AG09309 (cell line): Measurements from ENCODE around the gene RSPH1.

Experiments
- DNase-seq: peaks from one replicate; pipeline ENCODE4 v3.0.0-alpha.2; 2010; ENCODE audit warnings: low read depth
- H3K4me3 ChIP-seq: 2 replicates; pipeline ENCODE4 v1.5.1; 2011; ENCODE audit warnings: mild to moderate bottlenecking, low read depth, low read length, moderate library complexity; ENCODE audit not compliant: control insufficient read depth
- TF ChIP-seq, protein P1 (sequence below): IDR thresholded peaks from 2 replicates; pipeline ENCODE4 v1.5.1; 2011; ENCODE audit warnings: mild to moderate bottlenecking, low read depth, low read length, inconsistent platforms; ENCODE audit not compliant: insufficient read depth, control insufficient read depth; ENCODE audit errors: missing control alignments

The RSPH1 gene

GRCh38 chr21:42459546-42460215 lies 36.3 kb downstream of the RSPH1 start:
- no peak for DNase-seq
- TF ChIP-seq, protein P1, sequence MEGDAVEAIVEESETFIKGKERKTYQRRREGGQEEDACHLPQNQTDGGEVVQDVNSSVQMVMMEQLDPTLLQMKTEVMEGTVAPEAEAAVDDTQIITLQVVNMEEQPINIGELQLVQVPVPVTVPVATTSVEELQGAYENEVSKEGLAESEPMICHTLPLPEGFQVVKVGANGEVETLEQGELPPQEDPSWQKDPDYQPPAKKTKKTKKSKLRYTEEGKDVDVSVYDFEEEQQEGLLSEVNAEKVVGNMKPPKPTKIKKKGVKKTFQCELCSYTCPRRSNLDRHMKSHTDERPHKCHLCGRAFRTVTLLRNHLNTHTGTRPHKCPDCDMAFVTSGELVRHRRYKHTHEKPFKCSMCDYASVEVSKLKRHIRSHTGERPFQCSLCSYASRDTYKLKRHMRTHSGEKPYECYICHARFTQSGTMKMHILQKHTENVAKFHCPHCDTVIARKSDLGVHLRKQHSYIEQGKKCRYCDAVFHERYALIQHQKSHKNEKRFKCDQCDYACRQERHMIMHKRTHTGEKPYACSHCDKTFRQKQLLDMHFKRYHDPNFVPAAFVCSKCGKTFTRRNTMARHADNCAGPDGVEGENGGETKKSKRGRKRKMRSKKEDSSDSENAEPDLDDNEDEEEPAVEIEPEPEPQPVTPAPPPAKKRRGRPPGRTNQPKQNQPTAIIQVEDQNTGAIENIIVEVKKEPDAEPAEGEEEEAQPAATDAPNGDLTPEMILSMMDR, result no peak
- H3K4me3 ChIP-seq, result no peak overlapping the region

- no peak overlapping the region for H3K4me3 ChIP-seq
- no peak for DNase-seq
- TF ChIP-seq, protein P1, result no peak
Observed at GRCh38 chr21:42459082-42459460, 37.0 kb downstream of the RSPH1 start.

GRCh38 chr21:42456457-42456856 lies 39.6 kb downstream of the RSPH1 start:
- no peak for DNase-seq
- no peak overlapping the region for H3K4me3 ChIP-seq
- TF ChIP-seq, protein P1, result no peak

DNA sequence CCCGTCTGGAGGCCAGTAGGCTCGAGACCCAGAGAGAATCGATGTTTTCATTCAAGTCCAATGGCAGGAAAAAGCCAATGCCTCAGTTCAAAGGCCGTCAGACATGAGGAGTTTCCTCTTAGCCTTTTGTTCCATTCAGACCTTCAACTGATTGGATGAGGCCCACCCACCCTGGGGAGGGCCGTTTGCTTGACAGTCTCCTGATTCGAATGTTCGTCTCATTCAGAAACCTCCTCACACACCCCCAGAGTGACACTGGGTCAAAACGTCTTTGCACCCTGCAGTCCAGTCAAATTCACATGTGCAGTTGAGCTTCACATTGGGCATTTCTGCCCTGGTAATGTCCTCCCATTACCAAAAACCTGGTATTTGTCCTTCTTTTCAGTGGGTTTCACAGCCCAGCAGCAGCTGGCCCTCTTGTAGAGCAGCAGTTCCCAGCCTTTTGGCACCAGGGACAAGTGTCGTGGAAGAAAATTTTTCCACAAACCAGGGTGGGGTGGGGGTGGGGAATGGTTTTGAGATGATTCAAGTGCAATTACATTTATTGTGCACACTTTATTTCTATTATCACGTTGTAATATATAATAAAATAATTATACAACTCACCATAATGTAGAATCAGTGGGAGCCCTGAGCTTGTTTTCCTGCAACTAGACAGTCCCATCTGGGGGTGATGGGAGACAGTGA lies 40.1 kb downstream of the RSPH1 start:
- TF ChIP-seq, protein P1, result no peak
- H3K4me3 ChIP-seq, result no peak overlapping the region
- DNase-seq, result no peak

- no peak for DNase-seq
- H3K4me3 ChIP-seq, result no peak overlapping the region
- TF ChIP-seq, protein P1, result no peak
Observed at GRCh38 chr21:42455196-42455595, 40.8 kb downstream of the RSPH1 start.

DNA sequence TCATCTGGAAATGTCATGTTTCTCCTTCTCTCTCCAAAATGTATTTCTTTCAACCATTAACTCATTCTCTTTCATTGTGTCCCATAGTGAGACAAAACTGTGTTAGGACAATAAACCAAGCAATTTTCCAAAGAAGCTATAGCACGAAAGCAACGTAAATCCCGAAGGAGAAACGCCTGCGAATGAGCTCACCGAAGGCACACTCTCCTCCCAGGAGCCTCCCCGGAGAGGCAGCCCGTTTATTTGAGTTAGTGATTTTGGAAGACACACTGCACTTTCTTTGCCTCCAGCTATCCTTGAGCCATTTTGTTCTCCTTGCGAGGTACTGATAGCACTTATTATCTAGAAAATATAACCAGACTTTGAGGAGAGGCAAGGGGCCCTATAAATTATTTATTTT lies 41.2 kb downstream of the RSPH1 start:
- no peak overlapping the region for H3K4me3 ChIP-seq
- DNase-seq, result no peak
- TF ChIP-seq, protein P1, result no peak

DNA sequence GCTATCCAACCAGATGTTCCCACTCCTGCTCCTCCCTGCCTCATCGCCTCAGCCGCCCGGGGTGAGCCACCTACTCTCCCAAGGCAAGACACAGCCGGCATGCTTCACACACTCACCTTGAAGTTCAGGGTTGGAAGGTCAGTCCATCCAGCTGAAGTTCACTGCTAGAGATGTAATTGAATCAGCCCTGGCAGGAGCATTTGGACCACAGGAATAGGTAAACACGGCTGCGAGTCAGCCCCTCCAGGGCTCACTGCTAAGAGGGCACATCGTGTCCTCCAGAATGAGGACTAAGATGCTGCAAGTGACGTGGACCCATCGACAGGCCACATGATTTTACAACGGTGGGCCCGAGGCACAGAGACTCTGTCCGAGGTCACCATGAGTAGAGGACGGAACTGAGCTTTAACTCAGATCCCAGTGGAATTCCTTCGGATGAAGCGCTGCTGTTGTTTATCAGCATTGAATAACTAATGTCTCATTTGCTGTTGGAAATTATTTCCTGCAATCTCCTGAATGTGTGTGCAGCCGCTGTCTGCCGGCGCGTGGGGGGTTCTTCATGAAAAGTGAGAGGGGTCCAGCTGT lies 41.9 kb downstream of the RSPH1 start:
- H3K4me3 ChIP-seq, result no peak overlapping the region
- TF ChIP-seq, protein P1, result no peak
- DNase-seq, result no peak
